ENCODE measurements around the gene ITPA. TPM values are rescaled to one million over a fixed set of nuclear protein-coding genes. Genes with fewer than 3 reads are reported as not detected.

ITPA gene
- total and polyA plus RNA-seq, 2 of the 13 experiments (the other 11 are each of a cell fraction or from before 2014, with no cell fraction given) = 60.1 to 103 TPM

- TF ChIP-seq ZNF776 (CRISPR knock-in tag; IDR thresholded peaks at IDR 0.05) (no peak), ZNF644 (CRISPR knock-in tag; IDR thresholded peaks at IDR 0.05; ENCODE audit: low read depth) (peak; percentile 58; the same call in 1 of the 2 replicates), CREB1 (IDR thresholded peaks at IDR 0.05) (no peak), CREB1 (CRISPR knock-in tag; IDR thresholded peaks at IDR 0.05) (no peak)
These were observed at the start of gene ITPA (continued) for GRCh38 chr20:3209257-3209945.

DNA sequence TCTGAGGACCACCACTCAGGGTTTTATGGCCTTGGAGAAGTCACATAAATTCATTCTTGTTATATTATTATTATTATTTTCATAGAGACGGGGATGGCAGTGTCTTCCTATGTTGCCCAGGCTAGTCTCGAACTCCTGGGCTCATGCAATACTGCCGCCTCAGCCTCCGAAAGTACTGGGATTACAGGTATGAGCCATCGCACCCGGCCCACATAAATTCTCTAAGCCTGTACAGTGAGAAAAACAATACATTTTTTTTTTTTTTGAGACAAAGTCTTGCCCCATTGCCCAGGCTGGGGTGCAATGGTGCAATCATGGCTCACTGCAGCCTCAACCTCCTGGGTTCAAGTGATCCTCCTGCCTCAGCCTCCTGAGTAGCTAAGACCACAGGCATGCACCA, 48.9 kb upstream of the ITPA start:
- no peaks in the 10 kb centered on the region; a peak in 1 of 5 replicates for H3K27me3 ChIP-seq (ENCODE audit: control insufficient read depth in 1 of 2, insufficient read depth in 2 of 2, low read length in 2 of 2)
- intact Hi-C loops (cut with micrococcal nuclease; ENCODE audit: unreplicated experiment) (loop anchor here (10.0 kb wide), 1 partner anchor 84 kb away; no protein-coding TSS in a partner anchor), in situ Hi-C loops (cut with HindIII; ENCODE audit: extremely low pct_ligation_motif_present, low pct_unique_long_range_greater_than_20kb) (no loop called here)
- peaks cover 2 to 8% of the 10 kb centered on the region in 2 experiments; a peak in 4 of 5 replicates for H3K36me3 ChIP-seq (replicated peaks in 1 of 2; ENCODE audit: control insufficient read depth in 1 of 2, insufficient read depth in 2 of 2, low read length in 2 of 2)
- peaks cover 45% of the 10 kb centered on the region for H3K79me2 ChIP-seq (ENCODE audit: insufficient read depth, low read length)
- no TSS peak for BruUV-seq (replicated peaks)
- ATAC-seq (no peak), DNase-seq (ENCODE audit: low spot score) (no peak), FAIRE-seq (no peak)
- peaks cover 63% of the 10 kb centered on the region for H3K4me1 ChIP-seq (ENCODE audit: insufficient read depth, low read length)
- WGBS (ENCODE audit: low lambda C conversion rate) = 97% methylated on average over 6 of the region's 6 CpGs
- no peak overlapping the region for H3K9ac ChIP-seq (ENCODE audit: insufficient read depth, low read depth, low read length)
- H3K9me3 ChIP-seq (ENCODE audit: low read length) = no peaks in the 10 kb centered on the region
- peak overlapping the region in 2 of 3 experiments; percentile 91 to 95; a peak in 2 of 6 replicates for H3K4me3 ChIP-seq (replicated peaks in 1 of 3; ENCODE audit: insufficient read depth in 1 of 3, low read depth in 2 of 3, low read length in 3 of 3)
- H4K20me1 ChIP-seq (ENCODE audit: insufficient read depth, low read length) = peaks cover 30% of the 10 kb centered on the region
- no peak overlapping the region for H2AFZ ChIP-seq (ENCODE audit: low read length)
- peak overlapping the region; percentile 98; the same call in 1 of the 2 replicates for H3K4me2 ChIP-seq (ENCODE audit: low read depth, low read length)
- ChIA-PET POLR2A (interaction anchor here (0.6 to 6.6 kb wide), 10 partner anchors 10 to 63 kb away, joined by 3 to 81 read pairs (median 6); partner anchors contain the start of gene LZTS3), CTCF (ENCODE audit: low intra/inter-chr PET ratio, low total read pairs) (no interaction called here)
- TF ChIP-seq GMEB1 (CRISPR knock-in tag; IDR thresholded peaks at IDR 0.05; ENCODE audit: borderline replicate concordance) (no peak), KDM1A (CRISPR knock-in tag; IDR thresholded peaks at IDR 0.05) (0 out of 2 replicates have a peak, but pooled peaks have one; percentile 9), ZNF782 (CRISPR knock-in tag; IDR thresholded peaks at IDR 0.05; ENCODE audit: borderline replicate concordance) (0 out of 2 replicates have a peak, but pooled peaks have one; percentile 23), SOX6 (IDR thresholded peaks at IDR 0.05) (no peak), SOX6 (CRISPR knock-in tag; IDR thresholded peaks at IDR 0.05) (no peak), E2F2 (CRISPR knock-in tag; IDR thresholded peaks at IDR 0.05; ENCODE audit: borderline replicate concordance) (no peak)
- no peak overlapping the region for H3K27ac ChIP-seq (ENCODE audit: extremely low read length, insufficient read depth, low read length)

Measured in HepG2 (cell line).